H9 (cell line): ENCODE data around the gene CEP170B. TPM values are rescaled to one million over a fixed set of nuclear protein-coding genes. Genes with fewer than 3 reads are reported as not detected.
"Not testable (repeated sequence)": the region's sequence is repeated elsewhere in the genome, so short reads cannot be mapped to it uniquely, and the experiment has no call there.

ENCODE experiments used
- DNase-seq: peaks from one replicate; pipeline ENCODE4 v3.0.0-alpha.2; 2017
- H2AFZ ChIP-seq: one replicate; pipeline ENCODE4 v1.6.1; 2013; ENCODE audit warnings: mild to moderate bottlenecking, low read length, control low read depth, moderate library complexity
- H2AK5ac ChIP-seq: 2 replicates; pipeline ENCODE4 v1.6.1; 2013; ENCODE audit warnings: low read length, control low read depth, mixed read lengths; ENCODE audit not compliant: insufficient read length
- H2BK120ac ChIP-seq: one replicate; pipeline ENCODE4 v1.6.1; 2013; ENCODE audit warnings: low read depth, mild to moderate bottlenecking, low read length, control low read depth, inconsistent platforms; ENCODE audit not compliant: poor library complexity, severe bottlenecking
- H2BK12ac ChIP-seq: 2 replicates; pipeline ENCODE4 v1.6.1; 2013; ENCODE audit warnings: low read length, control low read depth, mixed read lengths, low read depth; ENCODE audit not compliant: insufficient read length
- H2BK15ac ChIP-seq: 2 replicates; pipeline ENCODE4 v1.6.1; 2013; ENCODE audit warnings: low read depth, low read length, control low read depth
- H2BK20ac ChIP-seq: one replicate; pipeline ENCODE4 v1.6.1; 2013; ENCODE audit warnings: low read depth, mild to moderate bottlenecking, low read length, control low read depth, inconsistent platforms; ENCODE audit not compliant: poor library complexity, severe bottlenecking
- H2BK5ac ChIP-seq: 2 replicates; pipeline ENCODE4 v1.6.1; 2013; ENCODE audit warnings: low read length, control low read depth, mixed read lengths; ENCODE audit not compliant: insufficient read length
- H3K14ac ChIP-seq: 2 replicates; pipeline ENCODE4 v1.6.1; 2013; ENCODE audit warnings: low read length, control low read depth; ENCODE audit not compliant: insufficient read depth
- H3K18ac ChIP-seq: 2 replicates; pipeline ENCODE4 v1.6.1; 2013; ENCODE audit warnings: low read depth, mild to moderate bottlenecking, mixed read lengths, low read length, control low read depth; ENCODE audit not compliant: insufficient read length
- H3K23ac ChIP-seq: 2 replicates; pipeline ENCODE4 v1.6.1; 2013; ENCODE audit warnings: low read length, control low read depth, mixed read lengths, low read depth; ENCODE audit not compliant: insufficient read length
- H3K23me2 ChIP-seq: 2 replicates; pipeline ENCODE4 v1.6.1; 2013; ENCODE audit warnings: low read depth, mild to moderate bottlenecking, mixed read lengths, low read length, control low read depth; ENCODE audit not compliant: insufficient read length, poor library complexity, severe bottlenecking
- H3K27ac ChIP-seq: 2 replicates; pipeline ENCODE4 v1.5.1; 2013; ENCODE audit warnings: low read length, control low read depth, mixed read lengths, low read depth; ENCODE audit not compliant: insufficient read length
- H3K27me3 ChIP-seq: 2 replicates; pipeline ENCODE4 v1.6.1; 2013; ENCODE audit warnings: low read length, control low read depth, inconsistent platforms; ENCODE audit not compliant: insufficient read depth
- H3K4ac ChIP-seq: 2 replicates; pipeline ENCODE4 v1.6.1; 2013; ENCODE audit warnings: low read depth, mild to moderate bottlenecking, control low read depth, inconsistent platforms, low read length, moderate library complexity
- H3K4me1 ChIP-seq: 2 replicates; pipeline ENCODE4 v1.6.1; 2013; ENCODE audit warnings: low read length, control low read depth, inconsistent platforms; ENCODE audit not compliant: insufficient read depth
- H3K4me2 ChIP-seq: 2 replicates; pipeline ENCODE4 v1.6.1; 2013; ENCODE audit warnings: low read length, control low read depth, mixed read lengths; ENCODE audit not compliant: insufficient read length, insufficient read depth
- H3K56ac ChIP-seq: 2 replicates; pipeline ENCODE4 v1.6.1; 2013; ENCODE audit warnings: low read depth, mild to moderate bottlenecking, mixed read lengths, low read length, control low read depth; ENCODE audit not compliant: insufficient read length
- H3K79me1 ChIP-seq: 2 replicates; pipeline ENCODE4 v1.6.1; 2013; ENCODE audit warnings: low read depth, mild to moderate bottlenecking, moderate library complexity, low read length, control low read depth, inconsistent platforms; ENCODE audit not compliant: insufficient read depth, poor library complexity, severe bottlenecking
- H3K79me2 ChIP-seq: 2 replicates; pipeline ENCODE4 v1.6.1; 2013; ENCODE audit warnings: low read length, control low read depth, inconsistent platforms; ENCODE audit not compliant: insufficient read depth
- H3K9ac ChIP-seq: 2 replicates; pipeline ENCODE4 v1.6.1; 2013; ENCODE audit warnings: low read length, control low read depth, mixed read lengths; ENCODE audit not compliant: insufficient read length; ENCODE audit errors: extremely low read depth
- H3K9me3 ChIP-seq: one replicate; pipeline ENCODE4 v1.6.1; 2013; ENCODE audit warnings: low read depth, low read length, inconsistent platforms; ENCODE audit not compliant: control insufficient read depth
- H3T11ph ChIP-seq: one replicate; pipeline ENCODE4 v1.6.1; 2013; ENCODE audit warnings: mild to moderate bottlenecking, low read length, control low read depth, inconsistent platforms
- H4K20me1 ChIP-seq: one replicate; pipeline ENCODE4 v1.6.1; 2013; ENCODE audit not compliant: control insufficient read depth, insufficient read length, insufficient read depth
- H4K5ac ChIP-seq: 2 replicates; pipeline ENCODE4 v1.6.1; 2013; ENCODE audit warnings: low read depth, mild to moderate bottlenecking, mixed read lengths, low read length, control low read depth; ENCODE audit not compliant: insufficient read length
- H4K8ac ChIP-seq: replicated peaks from 2 replicates; pipeline ENCODE4 v1.6.1; 2013; ENCODE audit warnings: low read length, control low read depth, mixed read lengths, low read depth; ENCODE audit not compliant: insufficient read length
- H4K91ac ChIP-seq: 2 replicates; pipeline ENCODE4 v1.6.1; 2013; ENCODE audit warnings: low read depth, mild to moderate bottlenecking, moderate library complexity, mixed read lengths, low read length, control low read depth; ENCODE audit not compliant: insufficient read length
- H3K27ac Mint-ChIP-seq, 3 experiments: 2 replicates in 2 of 3; 3 replicates in 1 of 3; pipeline ENCODE4 v1.8.0; 2020 to 2021; ENCODE audit warnings: mixed read lengths in 3 of 3, mild to moderate bottlenecking in 1 of 3, moderate library complexity in 1 of 3
- H3K27me3 Mint-ChIP-seq: 2 replicates; pipeline ENCODE4 v1.8.0; 2021; ENCODE audit warnings: low read depth, mild to moderate bottlenecking, moderate library complexity, mixed read lengths
- H3K36me3 Mint-ChIP-seq, 3 experiments: 2 replicates in 2 of 3; 3 replicates in 1 of 3; pipeline ENCODE4 v1.8.0; 2020 to 2021; ENCODE audit warnings: low read depth in 3 of 3, mixed read lengths in 3 of 3; ENCODE audit not compliant: insufficient read depth in 1 of 3
- H3K4me1 Mint-ChIP-seq, 2 experiments: 2 replicates each; pipeline ENCODE4 v1.8.0; 2020; ENCODE audit warnings: mixed read lengths in 2 of 2
- H3K4me3 Mint-ChIP-seq, 2 experiments: 2 replicates in 1 of 2; 3 replicates in 1 of 2; pipeline ENCODE4 v1.8.0; 2020 to 2021; ENCODE audit warnings: mild to moderate bottlenecking in 2 of 2, mixed read lengths in 2 of 2, moderate library complexity in 1 of 2
- H3K9me3 Mint-ChIP-seq, 2 experiments: 2 replicates in 1 of 2; 3 replicates in 1 of 2; pipeline ENCODE4 v1.8.0; 2020; ENCODE audit warnings: mild to moderate bottlenecking in 2 of 2, mixed read lengths in 2 of 2, moderate library complexity in 1 of 2
- WGBS: extraction: QIAGEN DNeasy Blood & Tissue Kit; methylation state at CpG from one replicate; pipeline ENCODE4 v1.1.7; 2013; ENCODE audit warnings: missing lambda C conversion rate, low lambda C conversion rate, mixed read lengths; ENCODE audit not compliant: insufficient read length; ENCODE audit errors: extremely low coverage; 5-methylcytosine and 5-hydroxymethylcytosine counted together
- total RNA-seq: library from RNA; stranded (reverse); gene quantifications from 2 replicates; pipeline ENCODE4 v1.2.1, GENCODE V29; 2021
- TF ChIP-seq, protein P1 (sequence below): fragments of 200-600 bp; sonication (generic); conservative IDR thresholded peaks from 3 replicates; pipeline ENCODE4 v1.8.0; 2021; ENCODE audit warnings: antibody characterized with exemption, mild to moderate bottlenecking

The CEP170B gene
- total RNA-seq, 1 experiment from 2014 or later: 28.8 TPM

GRCh38 chr14:104942586-104942985, 77.5 kb downstream of the CEP170B start:
- H2BK15ac ChIP-seq: no peak overlapping the region
- H3K18ac ChIP-seq: no peak overlapping the region
- no peaks in the 10 kb centered on the region for H3K4me1 Mint-ChIP-seq
- no peak overlapping the region for H3K4ac ChIP-seq
- no peak overlapping the region for H3T11ph ChIP-seq
- H3K27me3 ChIP-seq: no peaks in the 10 kb centered on the region; the same call in 1 of the 2 replicates
- H4K8ac ChIP-seq: no peak overlapping the region
- H3K23ac ChIP-seq: no peak overlapping the region
- H3K4me2 ChIP-seq: no peak overlapping the region
- no peaks in the 10 kb centered on the region for H4K20me1 ChIP-seq
- H2BK5ac ChIP-seq: no peak overlapping the region
- no peaks in the 10 kb centered on the region for H3K4me1 ChIP-seq
- H2BK20ac ChIP-seq: no peak overlapping the region
- no peak for DNase-seq
- H3K79me2 ChIP-seq: no peaks in the 10 kb centered on the region
- H2BK120ac ChIP-seq: no peak overlapping the region
- no CpG with 5 or more reads among the region's 16 CpGs for WGBS
- no peaks in the 10 kb centered on the region for H3K9me3 ChIP-seq
- peaks cover 0 to 21% of the 10 kb centered on the region in 2 experiments; a peak in 3 of 5 replicates for H3K9me3 Mint-ChIP-seq
- H2AFZ ChIP-seq: no peak overlapping the region
- no peaks in the 10 kb centered on the region for H3K23me2 ChIP-seq
- H3K27me3 Mint-ChIP-seq: peaks cover 36% of the 10 kb centered on the region
- no peak overlapping the region for H2BK12ac ChIP-seq
- H4K91ac ChIP-seq: no peak overlapping the region
- no peak overlapping the region for H4K5ac ChIP-seq
- no peak overlapping the region for H3K27ac Mint-ChIP-seq
- no peak overlapping the region for H3K56ac ChIP-seq
- no peak overlapping the region for H3K14ac ChIP-seq
- H2AK5ac ChIP-seq: no peak overlapping the region
- H3K4me3 Mint-ChIP-seq: no peak overlapping the region
- no peak overlapping the region for H3K27ac ChIP-seq
- no peak overlapping the region for H3K9ac ChIP-seq
- H3K79me1 ChIP-seq: no peaks in the 10 kb centered on the region
- H3K36me3 Mint-ChIP-seq: no peaks in the 10 kb centered on the region
- TF ChIP-seq, protein P1, sequence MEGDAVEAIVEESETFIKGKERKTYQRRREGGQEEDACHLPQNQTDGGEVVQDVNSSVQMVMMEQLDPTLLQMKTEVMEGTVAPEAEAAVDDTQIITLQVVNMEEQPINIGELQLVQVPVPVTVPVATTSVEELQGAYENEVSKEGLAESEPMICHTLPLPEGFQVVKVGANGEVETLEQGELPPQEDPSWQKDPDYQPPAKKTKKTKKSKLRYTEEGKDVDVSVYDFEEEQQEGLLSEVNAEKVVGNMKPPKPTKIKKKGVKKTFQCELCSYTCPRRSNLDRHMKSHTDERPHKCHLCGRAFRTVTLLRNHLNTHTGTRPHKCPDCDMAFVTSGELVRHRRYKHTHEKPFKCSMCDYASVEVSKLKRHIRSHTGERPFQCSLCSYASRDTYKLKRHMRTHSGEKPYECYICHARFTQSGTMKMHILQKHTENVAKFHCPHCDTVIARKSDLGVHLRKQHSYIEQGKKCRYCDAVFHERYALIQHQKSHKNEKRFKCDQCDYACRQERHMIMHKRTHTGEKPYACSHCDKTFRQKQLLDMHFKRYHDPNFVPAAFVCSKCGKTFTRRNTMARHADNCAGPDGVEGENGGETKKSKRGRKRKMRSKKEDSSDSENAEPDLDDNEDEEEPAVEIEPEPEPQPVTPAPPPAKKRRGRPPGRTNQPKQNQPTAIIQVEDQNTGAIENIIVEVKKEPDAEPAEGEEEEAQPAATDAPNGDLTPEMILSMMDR: no peak

GRCh38 chr14:104943216-104944015, 78.3 kb downstream of the CEP170B start:
- not testable (repeated sequence) for H3K79me2 ChIP-seq, H2BK15ac ChIP-seq, H4K91ac ChIP-seq, H3K27ac Mint-ChIP-seq, H3K18ac ChIP-seq, H2AK5ac ChIP-seq, H3K14ac ChIP-seq, H3K23me2 ChIP-seq, H4K5ac ChIP-seq, H3K4me1 Mint-ChIP-seq, H3K4me2 ChIP-seq, H3K9me3 ChIP-seq, H3K56ac ChIP-seq, H3K23ac ChIP-seq, H3K4ac ChIP-seq, H3K27me3 ChIP-seq, H3K4me1 ChIP-seq, H3K36me3 Mint-ChIP-seq, H4K20me1 ChIP-seq, H3K27ac ChIP-seq, H3K4me3 Mint-ChIP-seq, H2BK5ac ChIP-seq, H2BK20ac ChIP-seq, H3T11ph ChIP-seq, H3K79me1 ChIP-seq, H2BK120ac ChIP-seq, H4K8ac ChIP-seq, H2BK12ac ChIP-seq, H2AFZ ChIP-seq, DNase-seq, H3K9ac ChIP-seq
- H3K9me3 Mint-ChIP-seq: peaks cover 0 to 19% of the 10 kb centered on the region in 2 experiments; a peak in 2 of 5 replicates
- no CpG with 5 or more reads among the region's 29 CpGs for WGBS
- H3K27me3 Mint-ChIP-seq: peaks cover 28% of the 10 kb centered on the region
